ENCODE data around the gene INAFM2.

INAFM2 gene

DNA sequence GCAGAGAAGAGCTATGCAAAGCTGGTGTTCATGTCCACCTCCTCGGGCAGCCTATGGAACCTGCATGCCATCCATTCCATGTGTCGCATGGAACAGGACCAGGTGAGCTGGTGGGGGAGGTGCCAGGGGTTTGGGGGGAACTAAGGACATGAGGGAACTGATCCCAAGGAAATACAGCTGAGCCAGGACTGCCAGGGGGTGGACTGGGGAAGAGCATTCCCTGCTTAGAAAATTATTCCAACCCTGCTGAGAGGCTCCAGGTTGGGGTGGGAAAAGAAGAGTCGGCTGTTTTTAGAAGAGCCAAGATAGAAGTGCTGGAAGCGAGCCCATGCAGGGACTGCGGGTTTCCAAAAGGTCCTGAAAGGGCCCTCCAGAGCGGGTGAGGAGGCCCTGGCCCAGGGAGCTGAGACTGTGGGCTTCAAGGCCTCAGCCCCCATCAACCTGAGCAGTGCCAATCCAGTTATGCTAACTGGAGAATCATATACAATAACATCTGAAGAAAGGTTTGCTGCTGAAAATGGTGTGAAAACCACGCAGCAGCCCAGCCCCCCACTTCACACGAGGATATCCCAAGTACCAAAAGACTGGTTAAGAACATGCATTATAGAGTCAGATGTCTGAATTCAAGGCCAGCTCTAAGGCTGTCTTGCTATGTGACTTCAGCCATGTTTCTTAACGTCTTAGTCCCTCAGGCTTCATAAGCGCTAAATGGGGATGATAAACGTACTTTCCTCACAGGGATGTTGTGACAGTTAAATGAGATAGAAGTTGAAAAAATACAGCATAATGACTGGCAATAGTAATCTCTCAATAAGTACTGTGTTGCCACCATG lies 42.3 kb downstream of the INAFM2 start:
- no peak for DNase-seq

DNA sequence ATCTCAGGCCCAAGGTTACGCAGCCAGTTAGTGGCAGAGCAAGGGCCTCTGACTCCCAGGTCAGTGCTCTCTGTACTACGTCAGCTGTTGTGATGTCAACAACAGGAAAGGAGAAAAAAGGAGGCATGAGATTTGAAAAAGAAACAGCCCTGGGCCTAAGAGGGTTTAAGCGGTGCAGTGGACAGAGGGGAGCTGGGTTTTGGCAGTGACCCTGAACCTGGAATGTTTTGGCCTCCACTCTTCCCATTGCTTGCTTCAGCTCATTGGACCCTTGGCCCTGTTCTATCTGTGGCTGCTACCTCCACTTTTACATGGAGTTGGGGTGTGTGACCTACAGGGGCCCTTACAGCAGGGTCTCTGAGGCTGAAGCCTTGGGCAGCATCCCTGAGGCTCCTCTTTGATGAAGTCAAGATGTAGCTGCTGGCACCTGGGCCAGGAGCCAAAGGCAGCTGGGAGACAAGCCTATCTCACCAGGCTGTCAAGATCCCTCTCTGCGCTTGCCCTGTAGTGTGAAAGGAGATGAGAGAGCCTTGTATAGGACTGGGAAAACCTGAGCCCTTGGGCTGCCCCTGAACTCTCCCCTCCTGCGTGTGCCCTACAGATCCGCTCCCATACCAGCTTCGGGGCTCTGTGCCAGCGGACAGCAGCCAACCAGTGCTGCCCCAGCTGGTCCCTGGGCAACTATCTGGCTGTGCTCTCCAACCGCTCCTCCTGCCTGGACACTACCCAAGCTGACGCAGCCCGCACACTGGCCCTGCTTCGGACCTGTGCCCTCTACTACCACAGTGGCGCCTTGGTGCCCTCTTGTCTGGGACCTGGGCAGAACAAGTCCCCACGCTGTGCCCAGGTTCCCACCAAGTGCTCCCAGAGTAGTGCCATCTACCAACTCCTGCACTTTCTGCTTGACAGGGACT lies 43.2 kb downstream of the INAFM2 start:
- no peak for DNase-seq

DNA sequence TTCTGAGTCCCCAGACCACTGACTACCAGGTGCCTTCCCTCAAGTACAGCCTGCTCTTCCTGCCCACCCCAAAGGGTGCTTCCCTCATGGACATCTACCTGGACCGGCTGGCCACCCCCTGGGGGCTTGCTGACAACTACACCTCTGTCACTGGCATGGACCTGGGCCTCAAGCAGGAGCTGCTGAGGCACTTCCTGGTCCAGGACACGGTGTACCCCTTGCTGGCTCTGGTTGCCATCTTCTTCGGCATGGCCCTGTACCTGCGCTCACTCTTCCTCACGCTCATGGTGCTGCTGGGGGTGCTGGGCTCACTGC lies 43.8 kb downstream of the INAFM2 start:
- DNase-seq: no peak

DNA sequence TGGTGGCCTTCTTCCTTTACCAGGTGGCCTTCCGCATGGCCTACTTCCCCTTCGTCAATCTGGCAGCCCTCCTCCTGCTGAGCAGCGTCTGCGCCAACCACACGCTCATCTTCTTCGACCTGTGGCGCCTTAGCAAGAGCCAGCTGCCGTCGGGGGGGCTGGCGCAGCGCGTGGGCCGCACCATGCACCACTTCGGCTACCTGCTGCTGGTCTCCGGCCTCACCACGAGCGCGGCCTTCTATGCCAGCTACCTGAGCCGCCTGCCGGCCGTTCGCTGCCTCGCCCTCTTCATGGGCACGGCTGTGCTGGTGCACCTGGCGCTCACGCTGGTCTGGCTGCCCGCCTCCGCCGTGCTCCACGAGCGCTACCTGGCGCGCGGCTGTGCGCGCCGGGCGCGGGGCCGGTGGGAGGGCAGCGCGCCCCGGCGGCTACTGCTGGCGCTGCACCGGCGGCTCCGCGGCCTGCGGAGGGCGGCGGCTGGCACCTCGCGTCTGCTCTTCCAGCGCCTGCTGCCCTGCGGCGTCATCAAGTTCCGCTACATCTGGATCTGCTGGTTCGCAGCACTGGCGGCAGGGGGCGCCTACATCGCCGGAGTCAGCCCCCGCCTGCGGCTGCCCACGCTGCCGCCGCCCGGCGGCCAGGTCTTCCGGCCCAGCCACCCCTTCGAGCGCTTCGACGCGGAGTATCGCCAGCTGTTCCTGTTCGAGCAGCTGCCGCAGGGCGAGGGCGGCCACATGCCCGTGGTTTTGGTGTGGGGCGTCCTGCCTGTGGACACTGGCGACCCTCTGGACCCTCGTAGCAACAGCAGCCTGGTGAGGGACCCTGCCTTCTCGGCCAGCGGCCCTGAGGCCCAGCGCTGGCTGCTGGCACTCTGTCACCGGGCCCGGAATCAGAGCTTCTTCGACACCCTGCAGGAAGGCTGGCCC lies 44.5 kb downstream of the INAFM2 start:
- DNase-seq: peak; percentile 95

- DNase-seq: no peak
Observed at GRCh38 chr15:40368719-40369473, 45.4 kb downstream of the INAFM2 start.

DNA sequence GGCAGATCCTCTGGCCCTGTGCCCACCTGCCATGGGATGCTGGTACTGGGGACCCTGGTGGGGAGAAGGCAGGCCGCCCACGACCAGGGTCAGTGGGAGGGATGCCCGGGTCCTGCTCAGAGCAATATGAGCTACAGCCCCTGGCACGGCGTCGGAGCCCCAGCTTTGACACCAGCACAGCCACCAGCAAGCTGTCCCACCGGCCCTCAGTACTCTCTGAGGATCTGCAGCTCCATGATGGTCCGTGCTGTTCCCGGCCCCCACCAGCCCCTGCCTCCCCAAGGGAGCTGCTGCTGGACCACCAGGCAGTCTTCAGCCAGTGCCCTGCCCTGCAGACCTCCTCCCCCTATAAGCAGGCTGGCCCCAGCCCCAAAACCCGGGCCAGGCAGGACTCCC lies 46.0 kb downstream of the INAFM2 start:
- no peak for DNase-seq

- no peak for DNase-seq
Observed at GRCh38 chr15:40369971-40370370, 46.5 kb downstream of the INAFM2 start.

- no peak for DNase-seq
Observed at GRCh38 chr15:40372981-40373380, 49.5 kb downstream of the INAFM2 start.

Measured in activated effector memory CD4-positive, alpha-beta T cell treated with anti-CD3 and anti-CD28 coated beads, Interleukin-2, amount 50 U/mL, for 16 hours (primary cell).